ENCODE data around the gene ATP2A2. TPM values are rescaled to one million over a fixed set of nuclear protein-coding genes. Genes with fewer than 3 reads are reported as not detected.
A peak's percentile ranks its signal among the peaks of the same experiment; 100 is the strongest.

ATP2A2 gene
- total and polyA plus RNA-seq, 2 of the 4 experiments (the other 2 are of a cell fraction): 166 to 225 TPM

- TF ChIP-seq, protein P1, sequence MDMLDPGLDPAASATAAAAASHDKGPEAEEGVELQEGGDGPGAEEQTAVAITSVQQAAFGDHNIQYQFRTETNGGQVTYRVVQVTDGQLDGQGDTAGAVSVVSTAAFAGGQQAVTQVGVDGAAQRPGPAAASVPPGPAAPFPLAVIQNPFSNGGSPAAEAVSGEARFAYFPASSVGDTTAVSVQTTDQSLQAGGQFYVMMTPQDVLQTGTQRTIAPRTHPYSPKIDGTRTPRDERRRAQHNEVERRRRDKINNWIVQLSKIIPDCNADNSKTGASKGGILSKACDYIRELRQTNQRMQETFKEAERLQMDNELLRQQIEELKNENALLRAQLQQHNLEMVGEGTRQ (IDR thresholded peaks at IDR 0.05; ENCODE audit: low read depth, low read length): no peak
- TF ChIP-seq RAD21 (IDR thresholded peaks at IDR 0.05; ENCODE audit: low read length) (no peak), MAFK (IDR thresholded peaks at IDR 0.05; ENCODE audit: low read depth, low read length) (no peak), ELK1 (IDR thresholded peaks at IDR 0.05; ENCODE audit: borderline replicate concordance, low read depth, low read length) (no peak), RFX5 (IDR thresholded peaks at IDR 0.05; ENCODE audit: low read depth, low read length) (no peak)
- in situ Hi-C loops (cut with MboI; ENCODE audit: low sequenced_read_pairs): no loop called here
- ATAC-seq (ENCODE audit: low read depth): no peak; the same call in 1 of the 2 replicates
Observed at GRCh38 chr12:110256780-110257431, 24.1 kb upstream of the ATP2A2 start.

More at GRCh38 chr12:110256780-110257431, 24.1 kb upstream of the ATP2A2 start:
- dilution Hi-C loops (cut with HindIII; ENCODE audit: low sequenced_read_pairs, unreplicated experiment): no loop called here
- Histone ChIP-seq H3K4me3 (ENCODE audit: insufficient read depth, low read depth, low read length) (no peak overlapping the region), H3K4ac (ENCODE audit: low read depth, low read length) (peak overlapping the region; percentile 59; the same call in 1 of the 2 replicates), H2BK5ac (ENCODE audit: low read depth, low read length, poor library complexity, severe bottlenecking) (no peak overlapping the region), H2AK9ac (replicated peaks; ENCODE audit: low read depth, low read length, poor library complexity) (no peak overlapping the region), H4K91ac (ENCODE audit: insufficient read depth, low read depth, low read length) (no peak overlapping the region), H2BK120ac (ENCODE audit: low read depth, low read length) (no peak overlapping the region), H3K9me1 (ENCODE audit: insufficient read depth, low read length) (no peaks in the 10 kb centered on the region), H4K8ac (ENCODE audit: low read depth in 2 of 2, low read length in 2 of 2) (no peak overlapping the region), H2BK20ac (ENCODE audit: low read depth, low read length) (no peak overlapping the region; the same call in 1 of the 2 replicates), H3K56ac (ENCODE audit: extremely low read depth, insufficient read depth, low read length) (no peak overlapping the region), H2AFZ (replicated peaks; ENCODE audit: low read length, poor library complexity) (peak overlapping the region; percentile 49), H3K9me3 (ENCODE audit: control insufficient read depth, insufficient read depth, low read length) (no peaks in the 10 kb centered on the region), H4K20me1 (ENCODE audit: insufficient read depth, low read length) (no peaks in the 10 kb centered on the region), H2BK15ac (ENCODE audit: low read depth, low read length) (no peak overlapping the region), H3K79me1 (ENCODE audit: low read depth in 1 of 2, low read length in 2 of 2) (no peaks in the 10 kb centered on the region), H3K4me2 (ENCODE audit: low read depth, low read length) (no peak overlapping the region), H4K5ac (ENCODE audit: low read depth, low read length) (no peak overlapping the region), H3K27me3 (ENCODE audit: control insufficient read depth, insufficient read depth, low read length) (no peaks in the 10 kb centered on the region), H3K27ac (ENCODE audit: insufficient read depth, low read length) (no peak overlapping the region), H3K14ac (replicated peaks; ENCODE audit: low read depth, low read length) (0 out of 2 replicates have a peak overlapping the region, but pooled peaks have one; percentile 26), H3K4me1 (ENCODE audit: control insufficient read depth, insufficient read depth, low read length) (peaks cover 5% of the 10 kb centered on the region; the same call in 1 of the 2 replicates), H2AK5ac (ENCODE audit: low read depth, low read length) (peak overlapping the region; percentile 51; the same call in 1 of the 2 replicates), H3K18ac (ENCODE audit: low read depth, low read length) (no peak overlapping the region), H3K9ac (ENCODE audit: low read depth, low read length) (no peak overlapping the region), H3K36me3 (ENCODE audit: control insufficient read depth, insufficient read depth, low read length) (no peaks in the 10 kb centered on the region), H3K23ac (ENCODE audit: low read depth, low read length) (no peak overlapping the region)
- intact Hi-C loops (cut with micrococcal nuclease): no loop called here
- WGBS, 2 experiments (ENCODE audit: extremely low coverage in 2 of 2, insufficient read length in 1 of 2): 75% methylated on average over 2 of the region's 12 CpGs; no CpG with 5 or more reads in 1 of the 2 experiments
- ChIA-PET CTCF (no interaction called here), POLR2A (ENCODE audit: unreplicated experiment) (no interaction called here)
- DNase-seq: no peak
- no TSS peak for BruUV-seq (replicated peaks)
